Amniotic epithelial cell (primary cell): Measurements from ENCODE around the gene CLMN.
"Not testable (repeated sequence)": the region's sequence is repeated elsewhere in the genome, so short reads cannot be mapped to it uniquely, and the experiment has no call there.

ENCODE experiments used
- DNase-seq: peaks from one replicate; pipeline ENCODE4 v3.0.0-alpha.2; 2010; ENCODE audit warnings: low read depth

Gene CLMN

DNA sequence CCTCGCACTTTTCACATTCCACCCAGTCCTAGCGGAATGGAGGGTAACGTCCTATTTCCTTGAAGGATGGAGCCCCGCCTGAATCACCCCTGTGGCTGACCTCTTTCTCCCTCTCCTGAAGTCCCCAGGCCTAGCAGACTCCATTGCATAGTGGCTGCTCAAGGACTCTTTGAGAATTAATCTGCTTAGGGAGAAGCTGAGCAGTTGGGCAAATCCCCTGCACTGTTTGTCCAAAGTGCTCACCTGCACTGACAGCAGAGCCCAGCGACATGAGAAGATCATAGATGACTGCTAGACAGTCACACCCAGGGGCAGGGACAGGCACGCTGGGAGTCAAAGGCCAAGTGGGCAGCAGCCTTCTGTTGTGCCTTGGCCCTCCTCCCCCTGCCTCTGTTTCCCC is 124.7 kb downstream of the CLMN start:
- DNase-seq, result no peak

DNA sequence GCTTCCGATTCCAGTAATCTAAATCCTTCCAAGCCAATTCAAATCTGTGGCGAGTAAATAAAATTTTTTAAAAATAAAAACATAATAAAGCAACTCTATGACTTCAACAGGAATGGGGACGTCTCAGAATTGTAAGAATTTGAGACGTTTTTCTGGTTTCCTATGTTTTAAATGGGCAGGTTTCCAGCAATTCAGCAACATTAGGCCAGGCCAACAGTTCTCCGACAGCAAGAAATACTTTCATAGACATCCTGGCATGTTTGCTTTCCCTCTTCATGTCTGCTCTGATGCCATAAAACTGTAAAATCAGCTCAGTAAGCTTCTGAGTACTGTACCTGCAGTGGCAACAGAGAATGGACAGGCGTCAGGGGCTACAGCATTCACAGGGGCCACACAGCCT is 126.6 kb downstream of the CLMN start:
- DNase-seq, result no peak

DNA sequence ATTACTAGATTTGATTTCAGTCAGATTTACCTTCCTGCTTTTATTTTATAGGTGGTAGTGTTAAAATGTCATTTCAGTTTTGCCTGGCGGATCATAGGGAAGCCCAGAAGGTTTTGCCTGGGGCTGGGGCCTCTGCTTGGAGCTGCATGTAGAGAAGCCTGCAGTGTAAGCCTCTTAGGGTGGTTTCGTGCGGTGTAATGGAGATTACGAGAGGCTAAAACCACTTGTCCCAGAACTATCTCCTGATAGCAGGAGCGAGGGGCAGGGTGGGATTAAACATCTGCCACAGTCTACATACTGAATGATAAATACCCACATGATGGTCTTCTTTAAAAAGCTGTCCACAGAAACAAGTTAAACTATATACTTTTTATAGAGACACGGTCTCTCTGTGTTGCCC is 127.4 kb downstream of the CLMN start:
- DNase-seq, result no peak

DNA sequence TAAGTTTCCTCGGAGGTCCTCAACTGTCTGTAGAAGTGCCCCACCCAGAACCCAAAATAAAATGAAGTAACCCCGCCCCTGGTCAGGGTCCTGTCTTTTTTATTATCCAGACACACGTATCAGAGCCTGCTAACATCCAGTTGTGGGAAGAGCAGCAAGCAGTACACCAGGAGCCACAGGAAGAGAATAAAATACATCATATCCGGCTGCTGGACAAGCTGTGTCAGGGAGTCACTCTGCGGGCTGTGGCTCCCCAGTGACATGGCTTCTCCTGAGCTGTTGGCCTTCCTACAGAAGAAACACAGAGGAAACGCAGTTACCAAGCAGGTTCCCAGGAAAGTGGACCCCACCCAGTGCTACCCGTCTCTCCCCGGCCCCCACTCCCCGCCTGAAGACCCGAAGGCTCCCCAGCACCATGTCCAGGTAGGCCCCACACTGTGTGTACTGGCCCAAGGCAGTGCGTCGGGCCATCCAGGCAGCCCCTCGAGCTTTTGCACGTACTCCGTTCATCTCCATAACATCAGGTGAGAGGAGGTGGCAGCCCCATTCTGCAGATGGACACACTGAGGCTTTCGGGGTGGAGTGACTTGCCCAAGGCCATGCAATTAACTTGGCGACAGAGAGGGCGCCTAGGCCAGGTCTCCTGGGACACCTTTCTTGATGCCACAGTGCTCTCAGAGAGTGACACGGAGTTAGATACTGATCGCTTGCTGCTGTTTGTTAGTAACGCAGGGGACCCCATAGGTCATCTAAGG is 128.1 kb downstream of the CLMN start:
- no peak for DNase-seq

DNA sequence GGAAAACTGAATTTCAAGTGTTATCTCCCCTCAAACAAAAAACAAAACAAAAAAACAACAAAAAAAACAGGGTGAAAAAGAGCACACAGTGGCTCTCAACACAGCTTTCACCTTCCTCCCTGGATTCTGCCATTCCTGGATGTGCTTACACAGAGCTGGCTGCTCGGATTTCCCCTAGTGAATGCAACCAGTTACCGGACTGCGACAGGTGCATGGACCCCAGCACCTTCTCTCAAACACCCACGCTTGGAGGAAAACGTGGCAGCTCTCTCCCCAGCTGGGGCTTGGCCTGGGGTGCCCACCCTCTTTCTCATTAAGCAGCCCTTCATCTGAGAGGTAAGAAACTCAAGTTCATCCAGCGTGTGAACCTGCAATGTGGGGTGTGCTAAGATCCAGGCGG is 128.9 kb downstream of the CLMN start:
- no peak for DNase-seq

DNA sequence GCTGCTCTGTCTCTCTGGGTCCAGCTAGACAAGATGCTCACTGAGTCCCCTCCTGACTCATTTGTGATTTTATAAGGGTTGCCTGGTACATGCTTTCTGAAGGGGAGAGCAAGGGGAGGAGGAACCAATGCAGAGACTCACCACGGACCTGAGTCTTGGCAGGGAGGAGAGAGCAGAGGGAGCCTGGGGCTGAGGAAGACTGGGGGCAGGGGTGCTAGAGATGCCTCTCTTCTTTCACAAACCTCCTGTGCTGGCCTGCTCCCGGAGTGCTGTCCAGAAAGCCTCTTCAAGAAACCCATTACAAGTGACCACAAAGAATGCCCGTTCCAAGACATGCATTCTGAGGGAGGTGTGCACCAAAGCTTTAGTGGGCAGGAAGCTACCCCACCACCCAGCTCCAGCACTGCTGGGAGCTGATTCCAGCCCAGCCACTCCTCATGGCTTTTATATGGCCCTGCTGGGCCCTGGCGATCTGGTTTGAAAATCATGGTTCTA is 129.3 kb downstream of the CLMN start:
- DNase-seq, result peak; percentile 20

DNA sequence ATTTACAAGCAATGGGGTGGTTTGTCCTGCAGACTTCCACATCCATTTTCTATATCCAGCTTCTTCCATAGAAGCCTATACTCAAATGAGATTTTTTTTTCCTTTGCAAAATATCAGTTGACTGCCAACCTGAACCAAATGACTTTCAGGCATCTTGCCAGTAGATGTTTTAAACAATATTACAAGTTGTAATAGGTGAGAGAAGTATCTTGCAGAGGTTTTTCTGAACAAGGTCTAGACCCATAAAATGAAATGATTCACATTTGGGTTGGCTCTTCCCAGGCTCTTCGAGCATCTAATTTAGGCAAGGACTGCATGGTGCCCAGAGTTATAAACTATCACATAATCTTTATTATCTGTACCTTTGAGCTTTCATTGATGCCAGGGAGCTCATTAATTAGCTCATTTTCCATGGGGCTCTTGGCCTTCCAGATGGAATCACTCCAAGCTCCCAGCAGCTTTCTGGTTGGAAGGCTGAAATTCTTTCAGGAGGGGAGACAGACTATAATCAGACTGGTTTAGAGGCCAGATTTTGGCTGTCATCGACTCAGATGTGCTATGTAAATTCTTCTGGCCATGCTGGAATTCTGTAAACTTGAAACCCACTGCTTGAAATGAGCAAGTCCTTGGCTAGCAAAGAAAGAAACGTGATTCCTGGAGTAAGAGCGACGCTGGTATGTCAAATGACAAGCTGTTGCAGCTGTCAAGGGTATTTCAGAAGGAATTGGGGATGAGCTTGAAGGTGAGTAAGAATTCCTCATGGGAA is 130.2 kb downstream of the CLMN start:
- DNase-seq, result no peak

DNA sequence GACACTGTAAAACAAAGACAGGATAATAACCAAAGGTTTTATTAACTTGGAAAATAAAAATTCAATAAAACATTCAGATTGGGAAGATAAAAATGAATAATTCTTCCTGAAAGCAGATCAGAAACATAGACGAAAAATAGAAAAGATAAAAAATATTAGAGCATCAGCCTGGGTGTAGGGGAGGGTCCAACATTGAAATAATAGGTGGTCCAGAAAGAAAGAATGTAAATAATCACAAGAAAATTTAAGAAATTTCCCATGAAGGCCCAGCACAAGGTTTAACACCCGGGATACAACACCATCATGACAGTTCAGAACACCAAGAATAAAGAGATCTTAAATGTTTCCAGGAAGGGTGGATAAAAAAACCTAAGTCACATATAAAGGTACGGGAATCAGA is 131.3 kb downstream of the CLMN start:
- DNase-seq, result no peak

DNA sequence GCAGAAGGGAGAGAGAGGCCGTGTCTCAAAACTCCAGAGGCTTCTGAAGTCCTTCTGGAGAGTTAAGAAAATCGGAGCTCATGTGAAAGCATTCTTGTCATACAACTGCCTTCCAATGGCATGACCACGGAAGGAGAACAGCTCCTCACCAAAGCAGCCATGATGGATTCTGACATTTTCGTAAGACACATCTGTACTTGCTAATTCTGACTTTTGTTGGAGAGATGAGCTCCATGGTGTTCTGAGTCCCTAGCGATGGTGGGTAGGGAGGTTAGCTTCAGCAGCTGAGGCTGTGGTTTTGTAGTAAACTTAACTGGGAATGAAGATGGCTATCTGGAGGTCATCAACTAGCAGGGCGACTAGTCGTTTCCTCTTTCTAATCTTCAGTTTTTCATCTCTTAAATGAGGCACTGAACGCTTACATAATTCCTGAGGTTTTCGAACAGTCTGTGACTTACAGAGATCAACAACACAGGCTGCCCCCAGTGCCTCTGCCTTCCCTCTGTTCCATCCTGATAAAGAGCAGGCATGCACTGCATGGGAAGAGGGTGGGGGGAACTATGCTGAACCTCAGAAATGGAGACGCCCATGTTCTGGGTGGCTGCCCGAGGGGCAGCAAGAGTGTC is 133.8 kb downstream of the CLMN start:
- peak; percentile 56 for DNase-seq

DNA sequence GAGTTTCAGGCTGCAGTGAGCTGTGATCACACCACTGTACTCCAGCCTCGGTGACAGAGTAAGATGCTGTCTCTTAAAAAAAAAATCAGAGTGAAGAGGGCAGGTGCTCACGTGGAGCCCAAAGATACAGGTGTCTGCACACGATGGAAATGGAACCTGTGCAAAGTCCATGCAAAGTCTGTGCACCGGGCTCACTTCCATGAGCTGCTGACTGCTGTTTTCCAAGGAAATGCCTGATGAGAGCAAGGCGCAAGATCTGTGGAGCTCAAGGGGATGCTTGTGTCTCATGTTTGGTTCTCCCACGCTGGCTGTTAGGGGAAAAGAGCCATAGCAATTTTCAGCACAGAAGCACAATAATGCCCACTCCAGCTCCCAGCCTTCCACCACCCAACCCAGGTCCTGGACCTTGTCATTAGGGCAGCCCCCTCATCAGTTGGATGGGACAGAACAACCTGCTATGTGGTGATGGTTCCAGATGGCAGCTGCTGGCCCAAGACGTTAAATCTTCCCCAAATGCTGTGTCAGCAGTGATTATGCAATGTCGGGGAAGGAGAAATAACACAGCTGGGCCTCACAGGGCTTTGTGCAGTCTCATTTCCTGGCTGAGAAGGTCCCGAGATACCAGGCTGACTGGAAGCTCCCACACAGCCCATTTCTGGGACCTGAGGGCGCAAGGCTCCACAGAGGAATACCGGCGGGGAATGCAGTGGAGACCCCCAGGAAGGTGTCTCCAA is 134.5 kb downstream of the CLMN start:
- DNase-seq, result peak; percentile 68

DNA sequence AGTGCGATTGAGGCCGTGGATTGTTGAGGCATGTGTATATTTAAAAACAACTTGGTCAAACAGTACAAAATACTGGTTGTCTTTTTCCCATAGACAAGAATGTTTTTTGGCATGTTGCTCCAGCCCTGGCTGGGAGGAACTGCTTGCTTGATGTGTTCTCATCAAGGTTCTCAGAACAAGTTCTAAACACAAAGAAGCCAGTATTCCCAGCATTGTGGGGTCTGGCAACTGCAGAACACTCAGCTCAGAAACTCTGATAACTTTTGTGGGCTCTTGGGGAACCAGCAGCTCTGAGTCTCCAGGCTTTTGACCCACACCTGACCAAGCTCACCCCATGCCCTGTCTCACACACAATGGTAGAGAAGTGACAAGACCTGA is 135.3 kb downstream of the CLMN start:
- no peak for DNase-seq

DNA sequence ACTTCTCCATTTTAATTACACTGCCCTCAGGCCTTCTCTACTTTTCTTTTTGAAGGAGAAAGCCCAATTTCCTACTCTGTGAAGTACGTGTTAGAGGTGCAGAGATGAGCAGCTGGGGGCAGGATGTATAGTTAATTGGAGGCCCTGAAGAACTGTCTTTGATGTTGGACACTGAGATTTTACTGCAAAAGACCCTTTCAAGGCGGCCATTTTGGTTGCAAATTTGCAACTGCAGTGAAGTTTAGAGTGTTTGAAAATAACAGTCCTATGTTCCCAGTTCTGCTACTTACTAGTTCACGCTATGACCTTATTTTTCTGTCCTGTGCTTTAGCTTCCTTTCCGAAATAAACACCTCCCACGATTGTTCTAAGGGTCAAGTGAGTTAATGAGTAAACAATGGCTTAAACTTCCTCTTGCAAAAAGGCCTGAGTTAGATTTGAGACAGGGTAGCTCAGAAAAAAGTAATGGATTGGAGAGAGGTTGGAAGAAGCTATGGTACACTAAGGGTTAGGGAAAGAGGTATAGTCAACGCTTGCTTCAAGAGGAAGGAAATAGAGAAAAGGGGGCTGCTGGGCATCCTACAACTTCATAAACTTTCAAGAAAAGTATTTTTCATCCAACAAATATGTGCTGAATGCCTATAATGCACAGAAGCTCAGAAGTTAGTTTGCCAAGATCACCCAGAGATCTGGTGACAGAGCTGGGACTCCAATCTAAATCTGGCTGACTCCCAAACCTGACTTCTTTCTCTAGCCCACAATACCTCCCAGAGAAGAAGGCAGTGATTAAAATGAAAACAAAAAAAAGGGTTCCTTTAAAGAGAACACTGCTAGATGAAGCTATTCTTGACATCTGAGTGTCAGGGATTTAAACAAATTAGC is 135.9 kb downstream of the CLMN start:
- DNase-seq, result no peak

DNA sequence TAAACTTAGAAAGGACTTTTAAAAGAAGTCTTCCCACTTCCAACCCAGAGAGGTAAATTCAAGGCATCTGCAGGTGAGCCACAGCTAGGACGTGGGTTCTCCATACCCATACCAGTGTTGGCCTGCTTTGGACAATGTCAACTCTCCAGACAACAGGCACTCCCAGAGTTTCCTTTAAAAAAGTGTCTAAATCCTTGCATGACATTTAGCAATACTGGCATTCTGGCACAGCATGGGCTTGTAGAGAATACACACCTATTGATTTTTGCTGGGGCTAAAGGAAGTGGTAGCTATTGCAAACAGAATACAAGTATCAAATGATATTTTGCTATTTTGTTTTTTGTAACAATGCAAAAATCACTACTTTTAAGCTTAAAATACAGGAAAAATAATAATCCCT is 136.6 kb downstream of the CLMN start:
- no peak for DNase-seq

DNA sequence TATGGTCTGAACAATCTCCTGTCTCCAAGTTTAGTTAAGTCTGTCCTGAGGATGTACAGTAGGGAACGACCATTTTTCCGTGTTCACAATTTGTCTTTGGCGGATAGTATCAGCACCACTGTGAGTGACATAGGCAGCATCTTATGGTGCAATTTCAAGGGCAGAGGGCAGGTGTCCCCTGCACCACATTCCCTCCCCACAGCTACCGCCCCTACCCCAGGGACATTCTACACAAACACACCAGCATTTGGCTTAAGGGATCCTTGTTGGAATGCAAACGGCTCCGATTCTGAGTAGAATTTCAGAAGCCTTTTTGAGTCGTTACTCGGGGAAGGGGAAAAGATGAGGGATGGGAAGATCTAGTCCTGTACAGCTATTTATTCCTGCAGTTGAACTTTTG is 137.3 kb downstream of the CLMN start:
- no peak for DNase-seq

DNA sequence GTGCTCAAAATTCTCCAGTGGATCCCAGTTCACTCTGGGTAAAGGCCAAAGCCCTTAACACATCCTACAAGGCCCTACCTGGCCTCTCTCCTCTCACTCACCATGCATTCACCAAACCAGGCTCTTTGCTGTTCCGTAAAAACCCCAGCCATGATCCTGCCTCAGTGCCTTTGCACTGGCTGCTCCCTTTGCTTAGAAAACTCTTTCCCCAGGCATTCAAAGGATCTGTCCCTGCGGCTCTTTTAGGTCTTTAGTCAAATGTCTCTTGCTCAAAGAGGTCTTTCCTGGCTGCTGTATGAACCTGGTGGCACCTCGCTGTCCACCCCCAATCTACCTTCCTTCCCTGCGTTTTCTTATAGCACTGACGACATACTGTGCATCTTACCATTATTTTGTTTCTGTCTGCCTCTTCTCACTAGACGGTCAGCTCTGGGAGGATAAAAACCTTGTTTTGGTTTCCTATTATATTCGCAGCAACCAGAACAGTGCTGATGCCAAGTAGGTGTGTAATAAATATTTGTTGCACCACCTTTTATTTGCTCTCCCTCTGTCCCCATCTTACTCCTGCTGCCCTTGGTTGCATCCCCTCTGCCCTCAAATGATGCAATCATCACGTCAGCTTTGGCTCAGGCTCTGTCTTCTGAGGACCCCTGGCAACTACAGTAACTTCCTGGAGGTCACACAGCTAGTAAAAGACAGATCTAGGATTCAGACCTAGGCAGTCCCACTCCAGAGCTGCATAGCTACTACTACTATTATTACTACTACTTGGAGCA is 138.6 kb downstream of the CLMN start:
- no peak for DNase-seq

DNA sequence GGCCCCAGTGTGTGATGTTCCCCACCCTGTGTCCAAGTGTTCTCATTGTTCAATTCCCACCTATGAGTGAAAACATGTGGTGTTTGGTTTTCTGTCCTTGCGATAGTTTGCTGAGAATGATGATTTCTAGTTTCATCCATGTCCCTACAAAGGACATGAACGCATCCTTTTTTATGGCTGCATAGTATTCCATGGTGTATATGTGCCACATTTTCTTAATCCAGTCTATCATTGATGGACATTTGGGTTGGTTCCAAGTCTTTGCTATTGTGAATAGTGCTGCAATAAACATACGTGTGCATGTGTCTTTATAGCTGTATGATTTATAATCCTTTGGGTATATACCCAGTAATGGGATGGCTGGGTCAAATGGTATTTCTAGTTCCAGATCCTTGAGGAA is 144.0 kb downstream of the CLMN start:
- not testable (repeated sequence) for DNase-seq

DNA sequence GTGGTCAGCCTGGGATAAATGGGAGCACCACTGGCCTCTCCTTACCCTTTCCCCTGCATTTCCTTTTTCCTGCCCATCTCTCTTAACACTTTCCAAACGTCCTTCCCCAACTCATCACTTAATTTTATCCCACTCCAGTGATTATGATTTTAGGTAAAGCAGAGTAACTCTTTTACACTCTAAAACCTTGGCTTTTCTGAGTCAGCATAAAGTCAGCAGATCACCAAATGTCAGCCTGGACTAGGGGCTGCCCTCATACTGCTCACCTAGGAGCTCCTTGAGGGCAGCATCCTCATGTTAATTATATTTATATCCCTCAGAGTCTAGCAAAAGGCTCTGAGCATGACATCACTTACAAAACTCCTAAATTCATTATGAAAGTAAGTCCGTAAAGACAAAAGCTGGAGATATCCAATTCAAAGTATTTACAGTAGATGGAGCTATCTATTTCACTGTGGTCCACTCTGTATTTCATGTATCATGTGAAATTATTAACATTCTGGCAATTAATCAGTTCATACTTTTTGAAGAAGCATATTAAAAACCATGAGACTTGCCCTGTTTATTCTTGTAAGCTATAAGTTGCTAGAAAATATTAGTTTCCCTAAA is 145.4 kb downstream of the CLMN start:
- DNase-seq, result peak; percentile 33

DNA sequence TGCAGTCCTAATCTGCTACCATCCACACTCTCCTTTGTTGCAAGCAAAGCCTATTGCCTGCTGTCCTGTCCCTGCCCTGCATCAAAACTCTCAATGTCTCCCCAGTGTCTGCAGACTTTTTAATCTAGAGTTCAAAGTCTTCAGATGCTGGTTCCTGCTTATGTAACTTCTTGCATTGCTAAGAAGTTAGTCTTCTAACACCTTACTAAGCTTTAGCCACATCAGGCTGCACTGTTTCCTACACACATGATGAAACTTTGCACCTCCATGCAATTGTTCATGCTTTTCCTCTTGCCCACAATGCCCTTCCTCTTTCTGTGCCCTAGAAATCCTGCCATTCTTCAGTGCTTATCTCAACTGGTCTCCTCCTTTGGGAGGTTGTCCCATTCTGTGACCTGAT is 146.2 kb downstream of the CLMN start:
- DNase-seq, result no peak

DNA sequence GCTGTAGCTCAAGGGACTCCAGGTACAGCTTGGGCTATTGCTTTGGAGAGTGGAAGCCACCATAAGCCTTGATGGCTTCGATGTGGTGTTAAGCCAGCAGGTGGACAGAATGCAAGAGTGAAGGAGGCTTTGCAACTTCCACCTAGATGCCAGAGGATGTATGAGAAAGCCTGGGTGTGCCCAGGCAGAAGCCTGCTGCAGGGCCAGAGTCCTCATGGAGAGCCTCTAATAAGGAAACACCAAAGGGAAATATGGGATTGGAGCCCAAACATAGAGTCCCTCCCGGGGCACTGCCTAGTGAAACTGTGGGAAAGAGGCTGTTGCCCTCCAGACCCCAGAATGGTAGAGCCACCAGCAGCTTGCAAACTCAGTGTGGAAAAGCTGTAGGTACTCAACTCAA is 152.5 kb downstream of the CLMN start:
- DNase-seq, result no peak

DNA sequence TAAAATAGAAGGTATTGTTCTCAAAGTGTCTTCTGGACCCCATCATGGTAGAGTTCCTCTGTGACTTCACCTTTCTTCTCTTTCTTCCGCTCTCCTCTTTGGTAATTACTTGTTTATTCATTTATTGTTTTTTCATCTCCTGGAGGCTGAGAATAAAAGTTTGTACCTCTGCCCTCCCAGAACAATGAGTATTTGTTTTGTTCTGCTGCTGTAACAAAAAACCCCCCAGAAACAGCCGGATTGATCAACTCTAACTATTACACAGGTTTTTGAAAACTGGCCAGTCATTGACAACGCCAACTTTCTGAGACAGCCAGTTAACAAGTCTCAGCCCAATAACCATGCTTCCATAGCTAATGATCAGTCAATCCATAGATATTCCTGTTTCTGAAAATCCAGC is 154.2 kb downstream of the CLMN start:
- no peak for DNase-seq
